ENCODE measurements around the gene ZNF512B. TPM values are rescaled to one million over a fixed set of nuclear protein-coding genes. Genes with fewer than 3 reads are reported as not detected.
A peak's percentile ranks its signal among the peaks of the same experiment; 100 is the strongest.
"Not testable (repeated sequence)": the region's sequence is repeated elsewhere in the genome, so short reads cannot be mapped to it uniquely, and the experiment has no call there.

The ZNF512B gene
- total RNA-seq, 1 donor from 2014 or later = 11.3 TPM

DNA sequence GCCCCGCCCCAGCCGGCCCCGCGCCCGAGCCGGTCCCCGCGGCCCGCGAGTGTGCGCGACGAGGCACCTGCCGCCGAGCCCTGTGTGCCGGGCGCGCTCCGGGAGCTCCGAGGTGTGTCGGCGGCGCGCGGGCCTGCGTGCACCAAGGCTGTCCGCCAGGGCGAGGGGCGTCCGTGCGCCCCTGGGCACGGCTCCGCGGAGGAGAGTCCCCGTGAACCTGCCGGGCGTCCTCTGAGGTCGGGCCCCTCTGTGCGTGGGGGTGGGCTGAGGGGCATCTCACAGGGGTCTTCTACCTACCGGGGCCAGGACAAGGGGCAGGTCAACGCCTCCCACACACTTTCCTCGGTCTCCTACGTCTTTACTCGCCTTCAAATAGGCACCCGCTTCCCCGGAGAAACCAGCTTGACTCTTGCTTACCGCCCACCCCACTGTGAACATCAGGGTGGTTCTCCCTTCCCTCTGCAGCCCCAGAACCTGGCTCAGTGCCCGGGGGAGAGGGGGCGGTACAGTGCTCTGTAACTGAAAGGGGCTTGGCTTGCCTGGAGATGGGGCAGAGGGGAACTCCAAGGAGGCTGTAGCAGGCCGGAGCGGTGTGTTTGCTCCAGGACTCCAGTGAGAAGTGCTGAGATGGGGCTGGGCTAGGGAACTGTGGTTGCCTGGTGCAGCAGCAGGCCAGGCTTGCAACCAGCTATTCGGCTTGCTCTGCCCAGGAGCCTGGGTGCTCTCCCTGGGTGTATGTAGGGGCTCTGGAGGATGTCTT lies 10.0 kb upstream of the ZNF512B start, which contains the start of gene SAMD10:
SAMD10 (minus strand) TSS at position 86 of the 760 bp plus-strand sequence. CDS start 175 bp downstream, outside the sequence.
- ATAC-seq (ENCODE audit: poor library complexity) = peak; percentile 18
- intact Hi-C loops (cut with DNase I) = loop anchor here (5.0 kb wide), 1 partner anchor 83 kb away; the partner anchor contains the start of gene TCEA2
- DNase-seq = peak; percentile 64

DNA sequence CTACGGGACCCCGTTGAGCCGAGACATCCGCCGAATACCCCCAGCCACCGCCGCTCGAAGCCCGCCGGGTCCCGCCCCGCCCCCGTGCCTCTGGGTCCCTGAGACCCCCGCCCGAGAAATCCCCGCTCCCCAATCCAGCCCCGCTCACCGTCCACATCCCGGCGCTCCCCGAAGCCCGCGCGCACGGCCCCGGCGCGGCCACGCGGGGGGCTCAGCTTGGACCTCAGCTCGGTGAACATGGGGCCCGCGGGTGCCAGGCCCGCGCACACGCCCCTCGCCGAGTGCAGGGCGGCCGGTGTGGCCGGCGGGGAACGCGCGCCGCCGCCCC lies 9.5 kb upstream of the ZNF512B start:
- intact Hi-C loops (cut with DNase I) = no loop called here
- ATAC-seq (ENCODE audit: poor library complexity) (no peak), DNase-seq (peak; percentile 46)

DNA sequence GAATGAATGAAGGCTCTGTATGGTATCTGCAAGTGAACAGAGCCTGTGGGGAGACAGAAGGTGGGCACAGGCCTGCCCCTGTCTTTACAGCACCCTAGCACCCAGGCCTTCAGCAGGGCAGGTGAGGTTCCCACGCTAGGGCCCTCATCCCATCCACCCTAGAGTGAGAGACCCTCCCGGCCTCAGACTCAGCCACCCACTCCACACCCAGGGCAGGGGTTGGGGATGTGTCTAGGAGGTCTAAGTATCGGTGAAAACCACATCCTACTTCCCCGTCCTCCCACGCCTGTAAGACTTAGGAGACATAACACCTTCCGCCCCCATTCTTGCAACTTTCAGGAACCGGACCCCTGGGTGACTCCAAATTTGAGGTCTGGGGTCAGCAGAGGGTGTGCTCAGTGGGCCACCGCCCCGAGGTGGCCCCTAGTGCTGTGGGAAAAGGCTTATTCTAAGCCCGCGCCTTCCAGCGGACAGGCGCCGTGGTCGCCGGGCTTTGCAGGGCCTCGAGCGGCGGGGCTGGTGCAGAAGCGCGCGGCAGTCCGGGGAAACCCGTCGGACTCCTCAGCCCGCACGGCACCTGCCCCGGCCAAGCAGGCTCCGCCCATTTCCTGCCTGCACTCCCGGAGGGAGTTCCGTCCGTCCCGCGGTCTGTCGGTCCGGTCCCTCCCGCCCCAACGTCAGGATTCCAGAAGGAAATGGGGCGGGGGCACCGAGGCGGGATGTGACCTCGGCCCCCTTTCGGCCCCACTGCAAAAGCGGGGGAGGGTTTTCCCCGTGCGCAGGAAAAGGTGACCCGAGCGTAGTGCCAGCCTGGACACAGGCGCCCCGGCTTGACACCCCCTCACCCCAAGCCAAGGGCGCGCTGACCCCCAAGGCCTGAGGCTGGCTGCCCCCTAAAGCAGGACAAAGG lies 8.8 kb upstream of the ZNF512B start:
- intact Hi-C loops (cut with DNase I) = no loop called here
- peak; percentile 84 for DNase-seq

DNA sequence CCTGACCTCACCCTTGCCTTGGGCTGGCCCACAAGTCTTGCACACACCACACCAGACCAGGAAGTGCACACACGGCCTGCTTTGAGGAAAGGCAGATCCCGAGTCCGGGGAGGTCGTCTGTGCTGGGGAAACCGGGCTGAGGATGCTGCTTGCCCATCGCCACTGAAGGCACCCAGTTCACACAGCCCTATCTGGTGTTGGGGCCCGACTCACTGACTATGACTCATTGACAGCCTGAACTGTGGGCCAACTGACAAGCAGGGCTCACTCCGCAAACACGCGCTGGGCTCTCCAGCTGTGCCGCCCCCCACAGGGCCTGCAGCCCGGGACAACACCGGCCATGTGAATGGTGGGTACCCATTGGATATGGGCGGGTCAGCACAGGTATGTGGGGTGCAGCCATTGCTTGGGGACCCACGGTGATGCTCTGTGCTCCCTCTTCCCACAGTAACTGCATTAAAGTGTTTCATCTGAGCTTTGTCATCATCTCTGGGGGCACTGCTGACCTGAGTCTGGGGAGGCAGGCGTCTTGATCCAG lies 8.1 kb upstream of the ZNF512B start:
- DNase-seq (peak; percentile 40), ATAC-seq (ENCODE audit: poor library complexity) (no peak)
- intact Hi-C loops (cut with DNase I) = no loop called here

More for the DNA sequence above, 8.8 kb upstream of the ZNF512B start:
- peak; percentile 53 for ATAC-seq (ENCODE audit: poor library complexity)

DNA sequence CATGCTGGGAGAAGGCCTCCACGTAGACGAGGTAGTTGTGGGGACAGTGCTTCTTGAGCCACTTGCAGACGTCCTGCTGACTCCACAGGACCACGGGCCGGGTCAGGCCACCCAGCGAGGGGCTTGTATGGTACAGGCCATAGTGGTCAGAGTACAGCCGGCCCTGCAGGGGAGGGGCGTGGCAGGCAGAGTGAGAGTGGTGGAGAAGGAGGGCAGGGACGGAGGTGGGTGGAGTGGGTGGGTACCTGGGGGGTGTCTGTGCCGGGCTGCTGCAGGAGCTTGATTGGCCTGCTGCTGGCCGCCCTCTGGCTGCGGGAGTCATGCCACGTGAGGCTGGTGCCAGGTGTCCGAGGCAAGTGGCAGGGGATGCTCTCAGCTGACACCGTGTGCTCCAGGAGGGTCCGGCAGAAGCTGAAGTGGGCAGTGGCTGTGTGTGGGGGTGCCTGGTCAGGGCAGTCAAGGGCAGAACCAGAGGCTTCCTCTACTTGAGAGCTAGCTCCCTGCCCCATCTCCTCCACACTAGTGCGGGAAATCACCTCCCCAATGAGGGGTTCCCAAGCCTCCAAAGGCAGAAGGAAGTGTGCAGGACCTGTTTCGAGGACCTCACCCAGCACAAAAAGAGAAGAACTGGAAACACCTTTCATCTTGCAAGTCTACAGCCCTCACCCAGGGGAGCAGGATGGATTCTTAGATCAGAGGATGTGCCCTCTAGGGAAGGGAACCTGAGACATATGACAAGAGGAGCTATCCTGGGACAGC lies 7.4 kb upstream of the ZNF512B start:
- ATAC-seq (ENCODE audit: poor library complexity) = no peak
- intact Hi-C loops (cut with DNase I) = no loop called here
- DNase-seq = no peak

DNA sequence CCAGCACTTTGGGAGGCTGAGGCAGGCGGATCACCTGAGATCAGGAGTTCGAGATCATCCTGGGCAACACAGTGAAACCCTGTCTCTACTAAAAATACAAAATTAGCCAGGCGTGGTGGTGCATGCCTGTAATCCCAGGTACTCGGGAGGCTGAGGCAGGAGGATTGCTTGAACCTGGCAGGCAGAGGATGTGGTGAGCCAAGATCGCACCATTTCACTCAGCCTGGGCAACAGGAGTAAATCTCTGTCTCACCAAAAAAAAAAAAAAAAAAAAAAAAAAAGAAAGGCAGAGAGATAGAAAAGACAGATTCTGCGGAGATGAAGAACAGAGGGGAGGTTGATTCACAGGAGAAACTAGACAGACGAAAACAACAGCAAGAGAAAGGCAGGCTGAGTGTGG lies 6.8 kb upstream of the ZNF512B start:
- ATAC-seq (ENCODE audit: poor library complexity); DNase-seq; intact Hi-C loops (cut with DNase I): not testable (repeated sequence)

DNA sequence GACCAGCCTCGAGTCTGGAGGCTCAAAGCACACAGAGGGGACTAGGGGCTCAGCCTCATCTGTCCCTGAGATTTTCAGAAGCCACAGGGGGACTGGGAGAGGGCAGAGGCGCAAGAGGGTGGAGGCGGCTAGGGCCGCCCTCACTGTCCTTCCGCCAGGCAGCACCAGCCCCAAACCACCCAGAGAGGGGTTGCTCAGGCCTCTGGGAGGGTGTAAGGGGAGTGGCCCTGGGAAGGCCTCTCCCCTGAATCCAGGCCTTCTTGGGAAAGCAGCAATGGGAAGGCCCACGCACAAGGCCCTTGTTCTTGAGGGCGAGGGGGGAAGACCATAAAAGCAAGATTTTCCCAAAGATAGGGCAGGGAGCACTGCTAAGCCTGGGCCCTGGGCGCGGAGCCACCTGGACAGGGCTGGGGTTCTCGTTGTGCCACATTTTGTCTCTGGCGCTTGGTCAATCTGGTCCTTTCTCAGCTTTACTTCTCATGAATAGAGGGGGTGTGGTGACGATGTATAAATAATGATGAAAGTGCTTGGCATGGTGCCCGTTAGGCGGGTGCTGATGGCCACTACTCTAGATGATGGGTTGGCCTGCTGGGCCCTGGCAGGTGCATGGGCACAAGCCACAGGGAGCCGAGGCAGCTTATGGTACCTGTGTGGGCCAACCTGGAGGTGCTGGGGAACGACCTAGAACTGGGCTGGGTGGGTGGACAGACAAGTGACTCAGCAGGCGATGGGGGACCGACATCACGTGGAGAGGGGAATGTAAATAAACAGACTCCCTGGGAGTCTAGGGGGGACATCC lies 4.9 kb upstream of the ZNF512B start:
- intact Hi-C loops (cut with DNase I) = loop anchor here (5.0 kb wide), 2 partner anchors 67 to 82 kb away; no protein-coding TSS in a partner anchor
- DNase-seq (no peak), ATAC-seq (ENCODE audit: poor library complexity) (no peak)

DNA sequence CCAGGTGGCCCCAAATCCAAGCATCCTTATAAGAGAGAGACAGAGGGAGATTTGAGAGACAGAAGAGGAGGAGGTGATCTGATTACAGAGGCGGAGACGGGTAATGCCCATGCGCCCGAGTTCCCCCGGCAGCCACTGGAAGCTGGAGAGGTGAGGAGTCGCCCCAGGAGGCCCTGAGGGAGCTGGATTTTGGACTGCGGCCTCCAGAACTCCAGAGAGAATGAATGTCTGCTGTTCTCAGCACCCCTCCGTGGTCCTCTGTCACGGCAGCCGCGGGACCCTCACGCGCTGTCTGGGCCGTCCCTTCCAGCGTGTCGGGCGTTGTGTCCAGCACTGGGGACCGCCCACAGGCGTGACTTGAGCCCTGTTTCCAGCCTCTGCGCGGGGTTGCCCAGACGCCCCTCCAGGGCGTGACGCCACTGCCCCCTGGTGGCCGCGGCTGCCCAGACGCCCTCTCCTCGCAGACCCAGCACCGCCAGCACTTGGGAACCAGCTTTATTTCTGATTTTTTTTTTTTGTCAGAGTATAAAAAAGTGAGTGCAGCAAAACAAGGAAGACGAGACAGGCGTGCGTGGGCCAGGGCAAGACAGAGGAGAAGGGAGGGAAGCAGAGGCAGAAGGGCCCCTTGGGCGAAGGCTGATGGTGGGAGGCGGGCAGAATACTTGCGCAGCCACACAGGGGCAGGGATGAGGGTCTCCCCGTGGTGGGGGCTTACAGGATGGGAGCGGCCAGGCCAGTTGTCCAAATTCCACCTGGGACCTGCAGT lies 4.1 kb upstream of the ZNF512B start:
- intact Hi-C loops (cut with DNase I) = loop anchor here (2.0 to 5.0 kb wide), 3 partner anchors 67 to 435 kb away; no protein-coding TSS in a partner anchor
- ATAC-seq (ENCODE audit: poor library complexity) = peak; percentile 87
- DNase-seq = peak; percentile 94

DNA sequence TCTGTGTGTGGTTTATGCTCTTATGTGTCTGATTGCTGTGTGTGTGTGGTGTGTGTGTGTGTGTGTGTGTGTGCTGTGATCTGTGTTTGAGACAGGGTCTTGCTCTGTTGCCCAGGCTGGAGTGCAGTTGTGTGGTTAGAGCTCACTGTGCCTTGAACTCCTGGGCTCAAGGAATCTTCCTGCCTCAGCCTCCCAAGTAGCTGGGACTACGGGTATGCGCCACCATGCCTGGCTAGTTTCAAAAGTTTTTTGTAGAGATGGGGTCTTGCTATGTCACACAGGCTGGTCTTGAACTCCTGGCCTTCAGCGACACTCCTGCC lies 3.4 kb upstream of the ZNF512B start:
- intact Hi-C loops (cut with DNase I) = loop anchor here (2.0 to 5.0 kb wide), 3 partner anchors 66 to 434 kb away; no protein-coding TSS in a partner anchor
- ATAC-seq (ENCODE audit: poor library complexity) (no peak), DNase-seq (no peak)

DNA sequence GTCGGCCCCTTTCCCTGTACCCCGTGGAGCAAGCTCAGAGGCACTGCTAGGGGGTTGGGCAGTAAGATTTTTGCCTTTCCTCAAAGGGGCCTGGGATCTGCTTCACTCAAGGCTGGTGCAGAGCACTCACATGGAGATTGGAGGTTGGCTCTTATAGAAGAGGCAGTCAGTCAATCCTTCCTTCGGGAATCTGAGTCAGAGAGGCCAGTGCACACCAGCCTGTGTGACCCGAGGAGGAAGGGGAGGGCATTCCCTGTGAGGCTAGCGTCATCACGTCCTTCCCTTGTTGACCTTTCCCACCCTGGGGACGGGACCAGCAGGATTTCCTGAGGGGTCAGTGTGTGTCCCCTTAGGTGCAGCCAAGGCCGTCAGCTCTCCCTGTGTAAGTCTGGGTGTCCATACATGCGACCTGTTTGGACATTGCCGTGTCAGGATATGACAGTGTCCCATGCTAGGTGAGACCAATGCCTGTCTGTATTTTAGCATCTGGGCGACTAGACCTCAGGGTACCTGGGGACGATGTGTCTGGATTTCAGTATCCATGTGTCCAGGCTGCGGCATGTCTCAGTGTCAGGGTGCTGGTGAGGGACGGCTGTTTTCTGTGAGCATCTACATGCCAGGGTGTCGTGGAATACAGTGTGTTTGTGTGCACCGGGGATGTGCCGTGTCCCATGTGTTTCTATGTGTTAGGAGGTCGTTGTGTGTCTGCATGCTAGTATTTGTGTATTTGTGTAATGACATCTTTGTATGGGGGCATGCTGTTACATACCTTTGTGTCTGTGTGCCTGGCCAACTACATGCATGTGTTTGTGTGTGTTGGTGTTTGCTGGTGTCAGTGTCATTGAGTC lies 2.8 kb upstream of the ZNF512B start:
- no peak for DNase-seq
- intact Hi-C loops (cut with DNase I) = loop anchor here (2.0 to 5.0 kb wide), 3 partner anchors 65 to 434 kb away; no protein-coding TSS in a partner anchor

DNA sequence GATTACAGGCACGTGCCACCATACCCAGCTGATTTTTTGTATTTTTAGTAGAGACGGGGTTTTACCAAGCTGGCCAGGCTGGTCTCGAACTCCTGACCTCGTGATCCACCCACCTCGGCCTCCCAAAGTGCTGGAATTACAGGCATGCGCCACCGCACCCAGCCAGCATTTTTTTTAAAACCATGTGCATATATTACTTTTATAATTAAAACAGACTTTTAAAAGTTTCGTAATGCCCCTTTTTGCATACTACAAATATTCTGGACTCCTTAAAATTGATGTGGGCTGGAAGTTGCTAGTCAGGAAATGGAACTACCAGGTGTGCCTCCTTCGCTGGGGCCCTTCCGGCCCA lies 2.2 kb upstream of the ZNF512B start:
- DNase-seq; ATAC-seq (ENCODE audit: poor library complexity): not testable (repeated sequence)
- intact Hi-C loops (cut with DNase I) = loop anchor here (2.0 to 5.0 kb wide), 3 partner anchors 65 to 433 kb away; no protein-coding TSS in a partner anchor

More for the DNA sequence above, 2.8 kb upstream of the ZNF512B start:
- ATAC-seq (ENCODE audit: poor library complexity) = no peak

DNA sequence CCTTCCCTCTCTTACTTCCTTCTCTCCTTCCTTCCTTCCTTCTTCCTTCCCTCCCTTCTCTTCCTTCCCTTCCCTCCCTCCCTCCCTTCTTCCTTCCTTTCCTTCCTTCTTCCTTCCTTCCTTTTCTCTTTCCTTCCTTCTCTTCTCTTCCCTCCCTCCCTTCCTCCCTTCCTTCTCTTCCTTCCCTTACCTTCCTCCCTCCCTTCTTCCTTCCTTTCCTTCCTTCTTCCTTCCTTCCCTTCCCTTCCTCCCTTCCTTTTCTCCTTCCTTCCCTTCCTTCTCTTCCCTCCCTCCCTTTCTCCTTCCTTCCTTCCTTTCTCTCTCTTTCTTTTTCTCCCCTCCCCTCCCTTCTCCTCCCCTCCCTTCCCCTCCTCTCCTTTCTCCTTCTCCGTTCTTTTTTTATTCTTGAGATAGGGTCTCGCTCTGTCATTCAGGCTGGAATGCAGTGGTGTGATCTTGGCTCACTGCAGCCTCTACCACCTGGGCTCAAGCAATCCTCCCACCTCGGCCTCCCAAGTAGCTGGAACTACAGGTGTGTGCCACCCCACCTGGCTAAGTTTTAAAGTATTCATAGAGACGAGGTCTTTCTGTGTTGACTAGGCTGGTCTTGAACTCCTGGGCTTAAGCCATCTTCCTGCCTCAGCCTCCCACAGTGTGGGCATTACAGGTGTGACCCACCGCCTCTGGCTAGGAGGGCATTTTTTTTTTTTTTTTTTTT lies 1.1 kb upstream of the ZNF512B start:
- no peak for ATAC-seq (ENCODE audit: poor library complexity)
- no peak for DNase-seq
- intact Hi-C loops (cut with DNase I) = loop anchor here (5.0 kb wide), 2 partner anchors 64 to 79 kb away; no protein-coding TSS in a partner anchor

DNA sequence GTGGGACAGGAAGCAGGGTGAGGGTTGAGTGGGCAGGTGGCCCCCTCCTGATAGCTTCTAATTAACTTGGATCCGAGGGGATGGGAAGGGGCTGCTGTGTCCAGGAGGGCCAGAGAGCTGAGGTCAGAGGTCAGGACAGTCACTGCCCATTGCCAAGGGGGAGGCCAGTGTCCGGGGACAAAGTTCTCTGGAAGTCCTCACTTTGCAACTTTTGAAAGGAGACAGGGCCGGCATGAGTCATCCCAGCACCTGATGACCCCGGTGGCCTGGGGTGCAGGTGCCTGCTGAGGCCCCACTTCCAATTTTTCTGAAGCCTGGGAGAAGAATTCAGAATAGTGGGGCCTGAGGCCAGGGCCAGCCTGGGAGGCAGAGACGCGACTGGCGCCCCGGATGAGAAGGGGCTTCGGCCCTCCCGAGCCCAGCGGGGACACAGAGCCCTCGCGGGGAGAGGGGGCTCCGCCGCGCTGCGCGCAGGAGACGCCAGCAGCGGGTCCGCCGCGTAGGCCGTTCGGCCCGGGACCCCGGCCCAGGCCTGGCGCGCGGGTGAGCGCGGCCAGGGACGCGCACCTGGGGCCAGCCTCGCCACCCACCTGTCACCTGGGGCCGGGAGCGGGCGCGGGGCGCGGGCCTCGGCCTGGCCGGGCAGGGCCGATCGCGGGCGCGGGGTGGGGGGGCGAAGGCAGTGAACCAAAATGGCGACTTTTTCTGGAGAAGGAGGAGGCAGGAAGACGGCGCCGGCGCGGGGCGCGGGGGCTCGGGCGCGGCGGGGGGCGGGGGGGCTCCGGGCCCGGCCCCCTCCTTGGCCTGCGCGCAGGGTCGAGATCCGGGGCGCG lies 586 bp downstream of the ZNF512B start:
- ATAC-seq (ENCODE audit: poor library complexity) (no peak), DNase-seq (peak; percentile 41)
- intact Hi-C loops (cut with DNase I) = no loop called here

DNA sequence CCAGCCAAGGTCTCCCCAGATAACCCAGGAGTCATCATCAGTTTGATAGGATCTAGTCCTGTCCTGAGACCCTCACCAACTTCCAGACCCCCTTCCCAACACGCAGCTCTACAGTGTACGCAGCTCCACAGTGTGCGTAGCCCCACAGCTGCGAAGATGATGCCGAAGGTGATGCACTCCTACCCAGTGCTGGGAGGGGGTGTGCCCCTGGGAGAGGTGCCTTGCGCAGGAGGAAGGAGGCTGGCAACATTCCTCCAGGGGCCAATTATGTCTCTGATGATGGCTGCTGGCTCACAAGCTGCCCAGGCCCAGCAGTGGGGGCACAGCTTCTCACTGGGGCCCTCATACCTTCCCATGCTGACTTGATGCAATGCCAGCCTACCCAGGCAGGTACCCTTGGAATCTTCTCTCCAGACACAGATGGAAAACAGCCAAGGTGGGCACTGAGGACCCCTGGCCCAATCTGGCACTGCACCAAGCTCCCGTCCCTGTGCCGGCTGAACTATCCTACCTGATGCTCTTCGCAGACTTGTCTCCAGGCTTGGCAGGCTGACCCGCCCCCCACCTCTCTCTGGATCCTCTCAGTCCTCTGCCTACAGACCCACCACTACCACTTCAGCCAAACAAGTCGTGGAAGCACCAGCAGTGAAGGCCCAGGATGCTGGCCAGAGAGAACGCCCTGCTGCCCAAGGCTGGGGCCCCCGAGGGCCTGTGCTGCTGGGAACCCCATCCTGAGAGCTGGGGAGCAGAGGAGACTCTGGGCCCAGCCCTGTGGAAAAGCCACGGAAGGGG lies 1.4 kb downstream of the ZNF512B start:
- ATAC-seq (ENCODE audit: poor library complexity) (no peak), DNase-seq (peak; percentile 40)
- intact Hi-C loops (cut with DNase I) = no loop called here
